Stimulated activated CD4-positive, alpha-beta T cell treated with anti-CD3 and anti-CD28 coated beads, Interleukin-2, amount 100 ng/mL, for 24 hours (primary cell): Measurements from ENCODE around the gene PLSCR2.
"Not testable (repeated sequence)": the region's sequence is repeated elsewhere in the genome, so short reads cannot be mapped to it uniquely, and the experiment has no call there.

ENCODE experiments used
- DNase-seq, 2 donors: peaks; one replicate each; pipeline ENCODE4 v3.0.0-alpha.2; 2020

PLSCR2 gene

GRCh38 chr3:146485297-146485696 lies 15.9 kb upstream of the PLSCR2 start:
- DNase-seq, result no peak

DNA sequence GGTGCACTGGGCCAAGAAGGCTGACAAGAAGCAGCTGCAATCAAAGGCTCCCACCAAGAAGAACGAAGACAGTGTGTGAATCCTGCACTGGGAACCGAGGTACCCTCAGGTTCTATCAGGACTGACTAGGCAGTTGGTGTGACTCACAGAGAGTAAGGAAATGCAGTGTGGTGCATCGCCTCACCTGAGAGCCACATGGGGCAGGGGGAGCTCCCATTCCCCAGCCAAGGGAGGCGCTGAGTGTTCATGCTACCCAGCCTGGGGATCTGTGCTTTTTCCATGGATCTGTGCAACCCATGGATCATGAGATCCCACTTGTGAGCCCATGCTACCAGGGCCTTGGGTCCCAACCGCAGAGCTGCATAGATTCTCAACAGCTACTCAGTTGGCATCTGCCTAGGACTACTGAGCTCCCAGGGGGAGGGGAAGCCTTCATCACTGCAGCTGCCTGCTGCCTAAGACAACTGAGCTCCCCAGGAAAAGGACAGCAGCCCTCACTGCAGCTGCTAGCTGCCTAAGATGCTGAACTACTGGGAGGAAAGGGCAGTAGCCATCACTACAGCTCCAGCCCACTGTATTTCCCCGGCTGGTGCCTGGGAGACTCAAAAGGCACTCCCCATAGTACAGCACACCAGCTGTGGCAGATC lies 6.9 kb upstream of the PLSCR2 start:
- DNase-seq, result no peak

DNA sequence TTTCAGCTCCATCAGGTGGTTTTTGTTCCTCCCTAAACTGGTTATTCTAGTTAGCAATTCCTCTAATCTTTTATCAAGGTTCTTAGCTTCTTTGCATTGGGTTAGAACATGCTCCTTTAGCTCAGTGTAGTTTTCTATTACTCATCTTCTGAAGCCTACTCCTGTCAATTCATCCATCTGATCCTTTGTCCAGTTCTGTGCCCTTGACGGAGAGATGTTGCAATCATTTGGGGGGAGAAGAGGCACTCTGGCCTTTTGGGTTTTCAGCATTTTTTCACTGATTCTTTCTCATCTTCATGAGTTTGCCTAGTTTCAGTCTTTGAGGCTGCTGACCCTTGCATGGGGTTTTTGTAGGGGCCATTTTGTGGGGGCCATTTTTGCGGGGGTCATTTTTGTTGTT lies 5.6 kb upstream of the PLSCR2 start:
- DNase-seq, result not testable (repeated sequence)

DNA sequence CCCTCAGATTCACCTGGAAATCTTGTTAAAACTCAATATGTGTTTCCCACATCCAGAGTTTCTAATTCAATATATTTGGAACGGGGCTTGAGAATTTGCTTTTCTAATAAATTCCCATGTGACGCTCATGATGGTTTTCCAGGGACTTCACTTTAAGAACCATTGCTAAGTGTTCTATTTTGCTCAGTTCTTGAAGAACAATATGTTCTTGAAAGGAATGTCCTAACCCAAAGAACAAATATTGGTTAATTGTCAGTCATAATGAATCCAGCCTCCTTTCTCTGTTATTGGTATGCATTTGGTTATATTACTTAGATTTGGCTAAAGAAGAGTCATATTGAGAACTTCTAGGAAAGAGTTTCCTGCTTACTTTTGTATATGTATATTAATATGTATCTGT lies 4.4 kb upstream of the PLSCR2 start:
- no peak for DNase-seq

GRCh38 chr3:146472611-146473010 lies 3.2 kb upstream of the PLSCR2 start:
- DNase-seq, result no peak

DNA sequence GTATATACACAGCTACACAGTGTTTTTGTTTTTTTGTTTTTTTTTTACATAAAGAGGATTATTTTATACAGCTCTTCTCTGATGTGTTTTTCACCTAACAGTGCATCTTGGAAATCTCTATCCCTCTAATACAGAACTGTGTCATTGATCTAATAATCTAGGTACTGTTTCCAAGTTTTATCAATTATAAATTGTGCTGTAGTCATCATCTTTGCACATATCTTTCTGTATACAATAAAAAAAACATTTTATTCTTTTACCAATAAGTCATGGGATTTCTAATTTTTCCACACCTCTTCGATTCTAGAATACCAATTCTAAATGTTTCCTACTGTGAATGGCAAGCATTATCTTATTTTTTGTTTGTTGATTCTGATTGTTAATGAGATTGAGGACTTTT lies 1.7 kb upstream of the PLSCR2 start:
- DNase-seq, result no peak

DNA sequence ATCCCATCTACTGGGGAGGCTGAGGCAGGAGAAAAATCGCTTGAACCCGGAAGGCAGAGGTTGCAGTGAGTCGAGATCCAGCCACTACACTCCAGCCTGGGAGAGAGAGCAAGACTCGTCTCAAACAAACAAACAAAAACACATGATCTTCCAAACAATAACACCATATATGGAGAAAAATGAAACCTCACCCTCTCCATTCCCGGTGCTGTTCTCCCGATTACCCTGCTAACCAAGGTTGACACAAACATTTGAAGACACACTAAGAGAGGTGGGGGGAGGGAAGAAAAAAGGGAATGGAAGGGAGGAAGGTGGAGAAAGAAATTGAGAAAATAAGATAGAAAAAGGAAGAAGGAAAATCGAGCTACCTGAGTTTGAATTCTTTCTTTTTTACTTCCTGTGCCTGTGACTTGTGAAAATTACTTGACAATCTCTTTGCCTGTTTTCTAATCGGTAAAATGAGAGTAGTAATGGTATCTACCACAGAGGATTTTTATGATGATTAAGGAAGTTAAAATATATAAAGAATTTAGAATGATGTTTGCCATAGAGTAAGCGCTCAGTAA lies 1.1 kb upstream of the PLSCR2 start:
- DNase-seq, result no peak

- no peak for DNase-seq
Observed at GRCh38 chr3:146468671-146469149, 651 bp downstream of the PLSCR2 start.

- no peak for DNase-seq
Observed at GRCh38 chr3:146468234-146468633, 1.1 kb downstream of the PLSCR2 start.

DNA sequence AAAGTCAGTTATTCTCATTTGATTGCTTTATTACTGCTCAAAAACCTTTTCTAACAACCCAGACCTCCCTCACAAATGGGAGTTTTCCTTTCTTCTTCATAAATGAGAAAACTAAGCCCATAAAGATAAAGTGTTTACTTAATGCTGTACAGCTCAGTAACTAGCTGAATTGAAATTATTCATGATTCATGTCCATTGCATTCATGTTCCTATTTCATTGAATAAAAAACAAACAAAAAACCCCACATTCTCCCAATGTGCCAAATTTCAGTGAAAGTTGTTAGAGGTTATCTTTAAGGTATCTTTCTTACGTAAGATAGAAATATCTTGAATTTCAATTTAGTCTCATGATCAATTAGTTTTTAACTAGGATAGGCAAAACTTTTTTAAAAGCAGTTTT lies 2.8 kb downstream of the PLSCR2 start:
- no peak for DNase-seq

DNA sequence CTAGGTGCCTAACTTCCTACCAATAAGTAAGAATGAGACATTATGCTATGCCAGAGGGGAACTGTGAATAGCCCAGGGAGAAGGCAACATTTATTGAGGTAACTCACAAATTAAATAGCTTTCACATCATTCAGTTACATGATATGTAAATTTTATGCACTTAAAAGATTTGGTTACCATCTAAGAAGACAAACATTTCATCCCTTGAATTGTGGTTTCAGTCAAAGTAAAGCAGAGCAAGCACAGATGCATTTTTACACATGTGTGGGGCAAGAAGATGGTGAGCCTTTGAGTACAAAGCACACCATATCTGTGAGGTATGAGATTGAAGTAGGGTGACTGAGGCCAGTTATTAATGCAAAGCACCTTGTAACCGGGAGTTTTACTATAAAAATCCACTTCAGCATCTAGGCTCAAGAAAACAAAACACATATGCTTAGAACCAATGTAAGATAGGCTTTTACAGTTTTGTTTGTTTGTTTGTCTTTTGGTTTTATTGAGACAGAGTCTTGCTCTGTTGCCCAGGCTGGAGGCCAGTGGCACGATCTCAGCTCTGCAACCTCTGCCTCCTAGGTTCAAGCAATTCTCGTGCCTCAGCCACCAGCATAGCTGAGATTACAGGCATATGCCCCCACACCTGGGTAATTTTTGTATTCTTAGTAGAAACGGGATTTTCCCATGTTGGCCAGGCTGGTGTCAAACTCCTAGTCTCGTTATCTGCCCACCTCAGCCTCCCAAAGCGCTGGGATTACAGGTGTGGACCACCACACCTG lies 3.5 kb downstream of the PLSCR2 start:
- no peak for DNase-seq

DNA sequence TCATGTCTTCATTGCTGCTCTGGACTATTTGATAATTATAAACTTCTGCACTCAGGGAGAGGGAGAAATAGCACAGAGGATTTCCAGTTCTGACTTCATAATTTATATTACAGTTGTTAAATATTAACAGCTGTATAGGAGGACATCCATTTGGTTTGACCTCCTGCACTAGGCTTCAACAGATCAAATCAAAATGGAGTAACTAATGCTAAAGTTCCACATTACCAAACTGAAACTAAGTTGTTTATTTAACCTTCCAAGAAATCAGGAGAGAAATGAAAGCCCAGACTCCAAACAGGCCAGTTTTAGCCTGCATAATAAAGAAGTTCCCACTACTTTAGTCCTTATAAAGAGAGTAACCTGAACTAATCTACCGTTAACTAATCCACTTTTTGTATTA lies 4.6 kb downstream of the PLSCR2 start:
- DNase-seq, result no peak

- no peak for DNase-seq
Observed at GRCh38 chr3:146464005-146464595, 5.3 kb downstream of the PLSCR2 start.

DNA sequence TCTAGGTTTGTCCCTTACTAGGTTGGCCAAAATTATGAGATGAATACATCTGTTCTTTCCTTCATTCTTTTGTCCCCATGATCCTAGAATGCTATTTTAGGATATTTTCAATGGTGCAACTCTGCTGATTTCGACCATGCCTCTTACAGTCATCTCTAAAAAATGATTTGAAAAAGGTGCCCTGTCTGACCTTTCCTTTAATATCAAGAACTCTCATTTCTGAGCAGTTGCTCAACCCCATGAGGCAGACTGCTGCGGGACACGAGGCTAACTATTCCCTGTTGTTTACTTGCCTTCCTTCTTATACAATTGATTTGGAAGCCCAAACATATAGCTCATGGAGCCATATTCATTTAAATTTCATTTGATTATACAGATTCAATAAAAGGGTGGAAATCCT lies 14.6 kb downstream of the PLSCR2 start:
- DNase-seq, result no peak

- DNase-seq, result no peak
Observed at GRCh38 chr3:146449613-146450012, 19.7 kb downstream of the PLSCR2 start.

- DNase-seq, result no peak
Observed at GRCh38 chr3:146449076-146449475, 20.3 kb downstream of the PLSCR2 start.

- no peak for DNase-seq
Observed at GRCh38 chr3:146446026-146446425, 23.3 kb downstream of the PLSCR2 start.

DNA sequence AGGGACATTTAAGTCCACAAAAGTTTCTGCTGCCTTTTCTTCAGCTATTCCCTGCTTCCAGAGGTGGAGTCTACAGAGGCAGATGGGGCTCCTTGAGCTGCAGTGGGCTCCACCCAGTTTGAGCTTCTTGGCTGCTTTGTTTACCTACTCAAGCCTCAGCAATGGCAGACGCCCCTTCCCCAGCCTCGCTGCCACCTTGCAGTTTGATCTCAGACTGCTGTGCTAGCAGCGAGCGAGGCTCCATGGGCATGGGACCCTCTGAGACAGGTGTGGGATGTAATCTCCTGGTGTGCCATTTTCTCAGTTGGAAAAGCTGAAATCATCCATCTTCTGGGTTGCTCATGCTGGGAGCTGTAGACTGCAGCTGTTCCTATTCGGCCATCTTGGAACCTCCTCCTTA lies 29.1 kb downstream of the PLSCR2 start:
- DNase-seq, result not testable (repeated sequence)

DNA sequence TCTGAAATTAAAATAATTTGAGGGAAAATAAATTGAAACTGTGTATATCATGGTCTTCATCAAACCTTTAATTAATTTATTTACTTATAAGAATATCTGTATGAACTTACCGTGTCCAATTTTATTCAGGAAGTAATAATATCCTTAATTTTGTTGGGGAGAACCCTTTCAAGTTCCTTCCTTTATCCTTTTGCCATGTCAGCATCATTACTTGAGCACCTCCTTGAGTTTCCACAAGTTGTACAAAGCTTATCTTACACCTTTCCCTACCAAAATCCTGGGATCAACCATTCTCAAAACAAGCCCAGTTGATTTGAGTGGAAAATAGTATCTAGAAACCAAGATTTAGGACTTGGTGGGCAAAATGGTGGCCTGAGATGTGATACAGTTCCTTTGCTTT lies 37.3 kb downstream of the PLSCR2 start:
- no peak for DNase-seq

GRCh38 chr3:146431240-146431639 lies 38.1 kb downstream of the PLSCR2 start:
- no peak for DNase-seq

- DNase-seq, result no peak
Observed at GRCh38 chr3:146425341-146425740, 44.0 kb downstream of the PLSCR2 start.

DNA sequence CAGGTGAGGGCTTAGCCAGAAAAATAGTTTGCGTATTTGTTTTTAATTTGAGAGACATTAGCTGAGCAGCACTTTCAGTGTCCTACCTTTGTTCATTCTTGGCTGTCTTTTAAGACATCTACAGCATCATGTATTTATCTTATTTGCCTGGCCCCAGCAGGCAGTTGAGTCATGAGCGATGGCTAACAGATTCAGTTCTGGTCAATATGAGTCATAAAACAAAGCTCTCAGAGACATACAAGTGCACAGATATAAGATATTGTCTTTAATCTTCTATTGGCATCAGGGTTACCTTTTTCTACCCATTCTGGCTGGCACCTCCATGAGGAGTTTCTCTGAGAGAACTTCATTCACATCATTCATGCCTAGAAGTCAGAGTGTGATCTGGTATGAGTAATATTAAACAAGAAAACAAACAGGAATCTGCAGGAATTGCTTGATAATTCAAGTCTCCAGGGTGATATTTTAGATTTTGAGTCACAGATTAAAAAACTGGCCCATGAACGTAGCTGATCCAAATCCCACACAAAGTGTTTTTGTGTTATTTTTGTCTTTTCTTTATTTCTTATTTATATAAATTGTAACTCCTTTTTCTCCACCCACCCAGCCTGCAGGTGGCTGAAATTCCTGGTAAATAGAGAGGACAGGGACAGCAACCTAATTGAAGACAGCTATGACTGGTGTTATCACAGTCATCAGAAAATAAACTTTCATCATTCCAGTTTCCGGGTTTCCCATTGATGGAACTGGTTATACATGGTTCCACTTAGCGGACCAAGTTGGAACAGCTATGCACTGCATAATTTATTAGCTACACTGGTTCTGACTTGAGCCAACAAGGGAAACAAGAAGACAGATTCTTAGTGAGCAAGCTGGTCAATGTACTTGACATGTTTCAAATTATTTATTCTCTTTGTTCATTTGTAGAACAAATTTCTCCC lies 47.3 kb downstream of the PLSCR2 start:
- no peak for DNase-seq

GRCh38 chr3:146416366-146416765 lies 53.0 kb downstream of the PLSCR2 start:
- no peak for DNase-seq
